ENCODE measurements around the gene D2HGDH. TPM values are rescaled to one million over a fixed set of nuclear protein-coding genes. Genes with fewer than 3 reads are reported as not detected.
"Not testable (repeated sequence)": the region's sequence is repeated elsewhere in the genome, so short reads cannot be mapped to it uniquely, and the experiment has no call there.

D2HGDH gene
- total RNA-seq, 1 donor from 2014 or later: 36.5 TPM

- H3K9me3 Mint-ChIP-seq; H3K4me3 Mint-ChIP-seq (ENCODE audit: low read depth); H3K4me1 Mint-ChIP-seq (ENCODE audit: low read depth); H3K36me3 Mint-ChIP-seq (ENCODE audit: low read depth); H3K27me3 Mint-ChIP-seq (ENCODE audit: low read depth); H3K27ac Mint-ChIP-seq; intact Hi-C loops (cut with micrococcal nuclease); DNase-seq (ENCODE audit: low spot score): not testable (repeated sequence)
These were observed 71.8 kb downstream of the D2HGDH start for GRCh38 chr2:241806217-241806616.

- H3K4me3 Mint-ChIP-seq (ENCODE audit: low read depth): no peak overlapping the region
- no peak for DNase-seq (ENCODE audit: low spot score)
- intact Hi-C loops (cut with micrococcal nuclease): no loop called here
These were observed 73.8 kb downstream of the D2HGDH start for GRCh38 chr2:241808051-241808720.

DNA sequence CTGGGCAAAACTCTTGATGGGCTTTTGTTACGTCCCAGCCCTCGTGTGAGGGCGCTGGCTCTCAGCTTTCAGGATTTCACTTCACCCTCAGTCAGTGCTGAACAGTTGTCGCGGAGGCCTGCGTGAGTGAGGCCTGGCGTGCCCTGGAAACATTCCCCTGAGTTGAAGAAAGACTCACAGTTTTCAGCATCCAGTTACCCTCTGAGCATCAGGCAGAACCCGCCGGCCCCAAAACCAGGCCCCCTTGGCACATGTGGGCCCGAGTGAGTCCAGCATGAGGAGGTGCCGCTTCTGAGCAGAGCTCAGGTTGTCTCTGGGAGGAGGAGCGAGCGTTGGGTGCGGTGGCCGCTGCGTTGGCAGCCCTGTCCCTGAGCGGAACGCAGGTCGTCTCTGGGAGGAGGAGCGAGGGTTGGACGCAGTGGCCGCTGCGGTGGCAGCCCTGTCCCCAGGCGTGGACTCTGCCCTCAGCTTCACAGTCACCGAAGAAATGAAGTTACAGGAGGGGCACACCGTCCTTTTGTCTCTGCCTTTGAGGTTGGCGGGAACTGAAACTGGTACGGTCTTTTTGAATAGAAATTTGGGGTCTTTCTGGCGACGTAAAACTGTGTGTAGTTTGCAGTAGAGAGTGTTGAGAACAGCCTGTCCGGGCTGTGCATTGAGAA, 74.4 kb downstream of the D2HGDH start, which contains the start of gene NEU4:
Gene NEU4, plus strand, starts transcription at position 473 of the 662 bp plus-strand sequence. CDS start 5,292 bp downstream, outside the sequence.
- Mint-ChIP-seq H3K27me3 (ENCODE audit: low read depth) (no peaks in the 10 kb centered on the region), H3K4me3 (ENCODE audit: low read depth) (no peak within 1 kb of the TSS), H3K4me1 (ENCODE audit: low read depth) (peaks cover 6% of the 10 kb centered on the region), H3K9me3 (no peaks in the 10 kb centered on the region), H3K27ac (peak within 1 kb of the TSS; percentile 33), H3K36me3 (ENCODE audit: low read depth) (no peaks in the 10 kb centered on the region)
- DNase-seq (ENCODE audit: low spot score): no peak
- intact Hi-C loops (cut with micrococcal nuclease): no loop called here

More at GRCh38 chr2:241808051-241808720, 73.8 kb downstream of the D2HGDH start:
- peak overlapping the region; percentile 33 for H3K27ac Mint-ChIP-seq
- peaks cover 2% of the 10 kb centered on the region for H3K27me3 Mint-ChIP-seq (ENCODE audit: low read depth)
- peaks cover 9% of the 10 kb centered on the region for H3K4me1 Mint-ChIP-seq (ENCODE audit: low read depth)
- no peaks in the 10 kb centered on the region for H3K36me3 Mint-ChIP-seq (ENCODE audit: low read depth)
- no peaks in the 10 kb centered on the region for H3K9me3 Mint-ChIP-seq

- no peaks in the 10 kb centered on the region for H3K27me3 Mint-ChIP-seq (ENCODE audit: low read depth)
- intact Hi-C loops (cut with micrococcal nuclease): no loop called here
- no peak overlapping the region for H3K27ac Mint-ChIP-seq
- H3K4me1 Mint-ChIP-seq (ENCODE audit: low read depth): peaks cover 5% of the 10 kb centered on the region
- no peak overlapping the region for H3K4me3 Mint-ChIP-seq (ENCODE audit: low read depth)
- no peak for DNase-seq (ENCODE audit: low spot score)
- H3K9me3 Mint-ChIP-seq: no peaks in the 10 kb centered on the region
- no peaks in the 10 kb centered on the region for H3K36me3 Mint-ChIP-seq (ENCODE audit: low read depth)
These were observed 75.2 kb downstream of the D2HGDH start for GRCh38 chr2:241809383-241810306.

DNA sequence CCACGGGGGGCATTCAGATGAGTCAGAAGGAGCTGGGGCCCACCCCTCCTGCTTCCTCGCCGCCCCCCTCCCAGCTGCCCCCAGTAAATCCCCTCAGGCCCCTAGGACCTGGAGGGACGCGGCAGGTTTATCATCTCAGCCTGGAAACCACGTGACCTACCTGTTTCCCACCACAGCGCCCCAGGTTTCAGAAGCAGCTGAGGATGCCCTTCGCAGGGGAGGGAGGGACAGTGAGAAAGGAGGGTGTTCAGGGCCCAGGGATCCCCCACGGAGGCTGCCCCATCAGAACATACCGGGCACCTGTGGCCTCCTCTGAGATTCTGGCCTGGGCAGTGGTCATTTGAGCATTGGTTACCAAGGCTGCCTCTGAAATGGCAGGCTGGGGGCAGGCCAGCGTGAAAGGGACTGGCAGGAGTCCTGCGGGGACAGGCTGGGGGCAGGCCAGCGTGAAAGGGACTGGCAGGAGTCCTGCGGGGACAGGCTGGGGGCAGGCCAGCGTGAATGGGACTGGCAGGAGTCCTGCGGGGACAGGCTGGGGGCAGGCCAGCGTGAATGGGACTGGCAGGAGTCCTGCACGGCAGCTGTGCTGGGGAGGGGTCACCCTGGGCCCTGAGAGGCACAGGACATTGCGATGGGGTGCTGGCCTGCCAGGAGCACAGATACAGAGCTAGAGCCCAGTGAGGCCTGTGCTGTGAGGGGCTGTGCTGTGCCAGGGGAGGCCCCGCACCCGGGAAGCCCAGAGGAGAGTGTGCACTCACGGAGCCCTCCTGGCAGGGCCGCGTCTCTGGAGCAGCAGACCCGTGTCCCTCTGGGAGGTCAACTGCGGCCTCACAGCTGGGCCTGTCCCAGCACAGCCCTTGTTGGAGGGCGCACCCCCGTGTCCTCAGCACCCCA, 76.1 kb downstream of the D2HGDH start:
- no peak overlapping the region for H3K4me3 Mint-ChIP-seq (ENCODE audit: low read depth)
- DNase-seq (ENCODE audit: low spot score): no peak
- H3K36me3 Mint-ChIP-seq (ENCODE audit: low read depth): no peaks in the 10 kb centered on the region
- peaks cover 2% of the 10 kb centered on the region for H3K4me1 Mint-ChIP-seq (ENCODE audit: low read depth)
- H3K9me3 Mint-ChIP-seq: no peaks in the 10 kb centered on the region
- intact Hi-C loops (cut with micrococcal nuclease): no loop called here
- no peaks in the 10 kb centered on the region for H3K27me3 Mint-ChIP-seq (ENCODE audit: low read depth)
- no peak overlapping the region for H3K27ac Mint-ChIP-seq

- no peaks in the 10 kb centered on the region for H3K36me3 Mint-ChIP-seq (ENCODE audit: low read depth)
- H3K9me3 Mint-ChIP-seq: no peaks in the 10 kb centered on the region
- no peaks in the 10 kb centered on the region for H3K27me3 Mint-ChIP-seq (ENCODE audit: low read depth)
- no peak overlapping the region for H3K27ac Mint-ChIP-seq
- DNase-seq (ENCODE audit: low spot score): no peak
- peaks cover 2% of the 10 kb centered on the region for H3K4me1 Mint-ChIP-seq (ENCODE audit: low read depth)
- H3K4me3 Mint-ChIP-seq (ENCODE audit: low read depth): no peak overlapping the region
- intact Hi-C loops (cut with micrococcal nuclease): no loop called here
These were observed 76.9 kb downstream of the D2HGDH start for GRCh38 chr2:241811201-241811951.

DNA sequence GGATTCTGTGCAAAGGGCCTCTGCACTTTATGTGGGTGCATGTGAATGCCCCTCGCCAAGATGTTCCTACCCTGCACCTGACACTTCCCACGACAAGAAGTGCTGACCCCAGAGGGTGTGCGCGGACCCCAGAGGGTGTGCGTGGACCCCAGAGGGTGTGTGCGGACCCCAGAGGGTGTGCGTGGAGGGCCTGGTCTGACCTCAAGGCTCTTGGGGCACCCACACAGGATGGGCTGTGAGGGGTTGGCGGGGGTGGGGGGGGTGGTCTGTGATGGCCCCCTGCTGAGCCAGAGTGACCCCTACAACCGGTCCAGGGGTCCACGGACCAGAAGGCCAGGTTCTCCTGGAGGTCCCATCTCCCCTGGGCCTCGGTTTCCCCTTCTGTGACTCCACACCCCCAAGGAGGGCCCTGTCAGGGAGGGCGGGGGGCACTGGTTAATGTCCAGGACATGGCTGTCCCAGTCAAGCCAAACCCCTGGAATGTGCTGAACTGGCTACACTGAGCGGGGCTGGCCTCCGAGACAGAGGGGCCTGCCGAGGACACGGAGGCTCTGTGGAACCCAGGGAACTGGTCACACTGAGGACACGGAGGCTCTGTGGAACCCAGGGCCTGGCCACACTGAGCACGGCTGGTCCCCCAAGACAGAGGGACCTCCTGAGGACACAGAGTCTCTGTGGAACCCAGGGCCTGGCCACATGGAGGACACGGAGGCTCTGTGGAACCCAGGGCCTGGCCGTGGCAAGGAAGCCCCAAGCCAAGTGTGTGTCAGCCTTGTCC, 77.7 kb downstream of the D2HGDH start:
- Mint-ChIP-seq H3K36me3 (ENCODE audit: low read depth) (no peaks in the 10 kb centered on the region), H3K4me3 (ENCODE audit: low read depth) (no peak overlapping the region), H3K4me1 (ENCODE audit: low read depth) (peaks cover 2% of the 10 kb centered on the region), H3K9me3 (no peaks in the 10 kb centered on the region), H3K27me3 (ENCODE audit: low read depth) (no peaks in the 10 kb centered on the region), H3K27ac (no peak overlapping the region)
- no peak for DNase-seq (ENCODE audit: low spot score)
- intact Hi-C loops (cut with micrococcal nuclease): loop anchor here (2.0 kb wide), 1 partner anchor 15 kb away; no protein-coding TSS in a partner anchor

DNA sequence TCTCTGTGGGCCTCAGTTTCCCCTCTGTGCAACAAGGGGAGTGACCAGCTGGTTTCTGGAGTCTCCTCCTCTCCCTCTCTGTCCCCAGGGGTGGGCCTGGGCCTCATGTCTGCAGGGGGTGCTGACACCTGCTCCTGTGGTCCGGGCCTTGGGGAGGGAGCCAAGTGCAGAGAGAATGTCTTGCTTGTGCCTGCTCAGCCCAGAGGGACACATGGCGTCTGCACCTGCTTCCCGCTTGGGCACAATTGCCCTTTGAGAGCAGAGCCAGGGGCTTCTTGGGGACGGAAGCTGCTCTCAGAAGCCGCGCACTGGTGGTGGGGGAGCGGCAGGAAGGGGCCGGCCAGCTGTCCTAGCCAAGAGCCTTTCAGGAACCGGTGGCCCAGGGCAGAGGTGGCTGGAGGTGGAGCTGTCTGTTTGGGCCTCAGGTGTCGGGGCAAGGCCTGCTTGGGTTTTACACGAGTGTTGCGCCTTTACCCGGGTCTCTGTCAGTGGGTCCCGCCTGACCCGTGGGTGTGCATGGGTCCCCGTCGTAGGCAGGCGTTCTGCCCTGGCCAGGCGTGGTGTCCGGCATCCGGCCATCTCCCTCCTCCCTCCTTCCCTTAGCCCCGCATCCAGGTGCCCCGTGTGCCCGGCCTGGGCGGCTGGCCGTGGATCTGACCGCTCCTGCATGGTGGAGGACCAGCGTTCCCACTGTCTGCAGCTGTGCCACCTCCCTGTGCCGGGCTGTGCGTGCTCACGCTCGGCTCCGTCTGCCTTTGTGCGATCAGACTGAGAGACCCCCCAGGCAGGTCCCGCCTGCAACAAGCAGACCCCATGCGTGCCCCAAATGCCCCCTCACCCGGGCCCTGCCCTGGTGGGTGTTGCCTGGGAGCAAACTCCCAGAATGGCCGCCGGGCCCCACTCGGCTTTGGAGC, 78.6 kb downstream of the D2HGDH start:
- Mint-ChIP-seq H3K4me1 (ENCODE audit: low read depth) (peaks cover 7% of the 10 kb centered on the region), H3K4me3 (ENCODE audit: low read depth) (no peak overlapping the region), H3K36me3 (ENCODE audit: low read depth) (no peaks in the 10 kb centered on the region), H3K27me3 (ENCODE audit: low read depth) (no peaks in the 10 kb centered on the region), H3K27ac (no peak overlapping the region), H3K9me3 (no peaks in the 10 kb centered on the region)
- intact Hi-C loops (cut with micrococcal nuclease): loop anchor here (2.0 kb wide), 1 partner anchor 16 kb away; no protein-coding TSS in a partner anchor
- DNase-seq (ENCODE audit: low spot score): no peak

GRCh38 chr2:241813644-241814392, 79.4 kb downstream of the D2HGDH start:
- Mint-ChIP-seq H3K4me3 (ENCODE audit: low read depth) (no peak overlapping the region), H3K27ac (peak overlapping the region; percentile 52), H3K27me3 (ENCODE audit: low read depth) (no peaks in the 10 kb centered on the region), H3K9me3 (no peaks in the 10 kb centered on the region), H3K4me1 (ENCODE audit: low read depth) (peaks cover 7% of the 10 kb centered on the region), H3K36me3 (ENCODE audit: low read depth) (no peaks in the 10 kb centered on the region)
- intact Hi-C loops (cut with micrococcal nuclease): loop anchor here (2.0 kb wide), 1 partner anchor 17 kb away; no protein-coding TSS in a partner anchor
- no peak for DNase-seq (ENCODE audit: low spot score)

DNA sequence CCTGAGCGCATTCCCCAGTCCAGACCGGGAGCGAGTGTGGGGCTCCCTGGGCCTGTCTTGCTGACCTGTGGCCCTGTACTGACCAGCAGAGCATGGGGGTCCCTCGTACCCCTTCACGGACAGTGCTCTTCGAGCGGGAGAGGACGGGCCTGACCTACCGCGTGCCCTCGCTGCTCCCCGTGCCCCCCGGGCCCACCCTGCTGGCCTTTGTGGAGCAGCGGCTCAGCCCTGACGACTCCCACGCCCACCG, 79.9 kb downstream of the D2HGDH start:
- Mint-ChIP-seq H3K9me3 (no peaks in the 10 kb centered on the region), H3K4me1 (ENCODE audit: low read depth) (peaks cover 7% of the 10 kb centered on the region), H3K27ac (no peak overlapping the region), H3K36me3 (ENCODE audit: low read depth) (no peaks in the 10 kb centered on the region), H3K27me3 (ENCODE audit: low read depth) (no peaks in the 10 kb centered on the region), H3K4me3 (ENCODE audit: low read depth) (no peak overlapping the region)
- DNase-seq (ENCODE audit: low spot score): no peak
- intact Hi-C loops (cut with micrococcal nuclease): no loop called here
